HL-60 (cell line): ENCODE results near the gene HERC2.

Source experiments
- GABPA ChIP-seq: IDR thresholded peaks from 2 replicates; pipeline ENCODE4 v1.6.1; 2012; ENCODE audit warnings: low read depth
- POLR2AphosphoS5 ChIP-seq: IDR thresholded peaks from 2 replicates; pipeline ENCODE4 v1.6.1; 2012; ENCODE audit warnings: low read depth
- SPI1 ChIP-seq: IDR thresholded peaks from 2 replicates; pipeline ENCODE4 v1.6.1; 2012; ENCODE audit warnings: low read depth, mild to moderate bottlenecking, borderline replicate concordance
- TF ChIP-seq, protein P1 (sequence below): IDR thresholded peaks from one replicate; pipeline ENCODE4 v1.5.1; 2011; ENCODE audit warnings: low read length, control low read depth, inconsistent platforms; ENCODE audit not compliant: insufficient read depth
- TF ChIP-seq, protein P2 (sequence below): IDR thresholded peaks from 2 replicates; pipeline ENCODE4 v1.6.1; 2012; ENCODE audit warnings: low read depth; ENCODE audit not compliant: insufficient replicate concordance

GRCh38 chr15:28085489-28086174 is 236.3 kb downstream of the HERC2 start:
- TF ChIP-seq, protein P1, sequence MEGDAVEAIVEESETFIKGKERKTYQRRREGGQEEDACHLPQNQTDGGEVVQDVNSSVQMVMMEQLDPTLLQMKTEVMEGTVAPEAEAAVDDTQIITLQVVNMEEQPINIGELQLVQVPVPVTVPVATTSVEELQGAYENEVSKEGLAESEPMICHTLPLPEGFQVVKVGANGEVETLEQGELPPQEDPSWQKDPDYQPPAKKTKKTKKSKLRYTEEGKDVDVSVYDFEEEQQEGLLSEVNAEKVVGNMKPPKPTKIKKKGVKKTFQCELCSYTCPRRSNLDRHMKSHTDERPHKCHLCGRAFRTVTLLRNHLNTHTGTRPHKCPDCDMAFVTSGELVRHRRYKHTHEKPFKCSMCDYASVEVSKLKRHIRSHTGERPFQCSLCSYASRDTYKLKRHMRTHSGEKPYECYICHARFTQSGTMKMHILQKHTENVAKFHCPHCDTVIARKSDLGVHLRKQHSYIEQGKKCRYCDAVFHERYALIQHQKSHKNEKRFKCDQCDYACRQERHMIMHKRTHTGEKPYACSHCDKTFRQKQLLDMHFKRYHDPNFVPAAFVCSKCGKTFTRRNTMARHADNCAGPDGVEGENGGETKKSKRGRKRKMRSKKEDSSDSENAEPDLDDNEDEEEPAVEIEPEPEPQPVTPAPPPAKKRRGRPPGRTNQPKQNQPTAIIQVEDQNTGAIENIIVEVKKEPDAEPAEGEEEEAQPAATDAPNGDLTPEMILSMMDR, result no peak
- no peak for TF ChIP-seq GABPA
- TF ChIP-seq SPI1, result no peak
- TF ChIP-seq POLR2AphosphoS5, result no peak
- TF ChIP-seq, protein P2, sequence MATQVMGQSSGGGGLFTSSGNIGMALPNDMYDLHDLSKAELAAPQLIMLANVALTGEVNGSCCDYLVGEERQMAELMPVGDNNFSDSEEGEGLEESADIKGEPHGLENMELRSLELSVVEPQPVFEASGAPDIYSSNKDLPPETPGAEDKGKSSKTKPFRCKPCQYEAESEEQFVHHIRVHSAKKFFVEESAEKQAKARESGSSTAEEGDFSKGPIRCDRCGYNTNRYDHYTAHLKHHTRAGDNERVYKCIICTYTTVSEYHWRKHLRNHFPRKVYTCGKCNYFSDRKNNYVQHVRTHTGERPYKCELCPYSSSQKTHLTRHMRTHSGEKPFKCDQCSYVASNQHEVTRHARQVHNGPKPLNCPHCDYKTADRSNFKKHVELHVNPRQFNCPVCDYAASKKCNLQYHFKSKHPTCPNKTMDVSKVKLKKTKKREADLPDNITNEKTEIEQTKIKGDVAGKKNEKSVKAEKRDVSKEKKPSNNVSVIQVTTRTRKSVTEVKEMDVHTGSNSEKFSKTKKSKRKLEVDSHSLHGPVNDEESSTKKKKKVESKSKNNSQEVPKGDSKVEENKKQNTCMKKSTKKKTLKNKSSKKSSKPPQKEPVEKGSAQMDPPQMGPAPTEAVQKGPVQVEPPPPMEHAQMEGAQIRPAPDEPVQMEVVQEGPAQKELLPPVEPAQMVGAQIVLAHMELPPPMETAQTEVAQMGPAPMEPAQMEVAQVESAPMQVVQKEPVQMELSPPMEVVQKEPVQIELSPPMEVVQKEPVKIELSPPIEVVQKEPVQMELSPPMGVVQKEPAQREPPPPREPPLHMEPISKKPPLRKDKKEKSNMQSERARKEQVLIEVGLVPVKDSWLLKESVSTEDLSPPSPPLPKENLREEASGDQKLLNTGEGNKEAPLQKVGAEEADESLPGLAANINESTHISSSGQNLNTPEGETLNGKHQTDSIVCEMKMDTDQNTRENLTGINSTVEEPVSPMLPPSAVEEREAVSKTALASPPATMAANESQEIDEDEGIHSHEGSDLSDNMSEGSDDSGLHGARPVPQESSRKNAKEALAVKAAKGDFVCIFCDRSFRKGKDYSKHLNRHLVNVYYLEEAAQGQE, result no peak
